Activated T-helper 17 cell treated with anti-CD3 and anti-CD28 coated beads, Interleukin-2, amount 50 U/mL, for 72 hours (primary cell): ENCODE data around the gene TRPV3. TPM values are rescaled to one million over a fixed set of nuclear protein-coding genes. Genes with fewer than 3 reads are reported as not detected.
"Not testable (repeated sequence)": the region's sequence is repeated elsewhere in the genome, so short reads cannot be mapped to it uniquely, and the experiment has no call there.

ENCODE experiments used
- ATAC-seq: fragments of 150-1000 bp; cut with Tn5 transposase; replicated peaks from 2 replicates; pipeline ENCODE4 v1.10.0; 2021; ENCODE audit warnings: mild to moderate bottlenecking, moderate library complexity
- H3K27ac Mint-ChIP-seq: one replicate; pipeline ENCODE4 v1.8.0; 2022; ENCODE audit warnings: mixed read lengths
- H3K27me3 Mint-ChIP-seq: one replicate; pipeline ENCODE4 v1.8.0; 2022; ENCODE audit warnings: mixed read lengths
- H3K36me3 Mint-ChIP-seq: one replicate; pipeline ENCODE4 v1.8.0; 2022; ENCODE audit warnings: low read depth, mild to moderate bottlenecking, mixed read lengths
- H3K4me1 Mint-ChIP-seq: one replicate; pipeline ENCODE4 v1.8.0; 2022; ENCODE audit warnings: mixed read lengths
- H3K4me3 Mint-ChIP-seq: one replicate; pipeline ENCODE4 v1.8.0; 2022; ENCODE audit warnings: mild to moderate bottlenecking, mixed read lengths
- H3K9me3 Mint-ChIP-seq: one replicate; pipeline ENCODE4 v1.8.0; 2022; ENCODE audit warnings: mixed read lengths
- total RNA-seq, 2 donors: library from RNA; stranded (reverse); gene quantifications; one replicate each; pipeline ENCODE4 v1.2.3, GENCODE V29; 2022

The TRPV3 gene
- total RNA-seq, 2 donors from 2014 or later = 0.86 to 3.5 TPM

DNA sequence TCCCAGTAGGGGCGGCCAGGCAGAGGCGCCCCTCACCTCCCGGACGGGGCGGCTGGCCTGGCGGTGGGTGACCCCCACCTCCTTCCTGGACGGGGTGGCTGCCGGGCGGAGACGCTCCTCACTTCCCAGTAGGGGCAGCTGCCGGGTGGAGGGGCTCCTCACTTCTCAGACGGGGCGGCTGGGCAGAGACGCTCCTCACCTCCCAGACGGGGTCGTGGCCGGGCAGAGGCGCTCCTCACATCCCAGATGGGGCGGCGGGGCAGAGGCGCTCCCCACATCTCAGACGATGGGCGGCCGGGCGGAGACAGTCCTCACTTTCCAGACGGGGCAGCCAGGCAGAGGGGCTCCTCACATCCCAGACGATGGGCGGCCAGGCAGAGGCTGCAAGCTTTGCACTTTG, 6.6 kb upstream of the TRPV3 start:
- H3K4me1 Mint-ChIP-seq, H3K9me3 Mint-ChIP-seq, H3K27me3 Mint-ChIP-seq, H3K4me3 Mint-ChIP-seq, H3K36me3 Mint-ChIP-seq, H3K27ac Mint-ChIP-seq, ATAC-seq: not testable (repeated sequence)

- H3K27ac Mint-ChIP-seq = peak overlapping the region; percentile 90
- peak overlapping the region; percentile 78 for H3K4me3 Mint-ChIP-seq
- ATAC-seq = no peak
- no peaks in the 10 kb centered on the region for H3K9me3 Mint-ChIP-seq
- no peaks in the 10 kb centered on the region for H3K36me3 Mint-ChIP-seq
- peaks cover 6% of the 10 kb centered on the region for H3K27me3 Mint-ChIP-seq
- H3K4me1 Mint-ChIP-seq = peaks cover 13% of the 10 kb centered on the region
These were observed 1.6 kb upstream of the TRPV3 start for GRCh38 chr17:3559270-3559645.

- peak overlapping the region; percentile 78 for H3K4me3 Mint-ChIP-seq
- peak; percentile 90 for ATAC-seq
- no peaks in the 10 kb centered on the region for H3K9me3 Mint-ChIP-seq
- peak overlapping the region; percentile 90 for H3K27ac Mint-ChIP-seq
- H3K36me3 Mint-ChIP-seq = no peaks in the 10 kb centered on the region
- H3K4me1 Mint-ChIP-seq = peaks cover 13% of the 10 kb centered on the region
- H3K27me3 Mint-ChIP-seq = peaks cover 6% of the 10 kb centered on the region
These were observed 1.1 kb upstream of the TRPV3 start for GRCh38 chr17:3558603-3559269.

GRCh38 chr17:3556916-3557767, 470 bp downstream of the TRPV3 start:
- Mint-ChIP-seq H3K4me3 (peak overlapping the region; percentile 78), H3K27me3 (peaks cover 14% of the 10 kb centered on the region), H3K36me3 (no peaks in the 10 kb centered on the region), H3K27ac (peak overlapping the region; percentile 90), H3K4me1 (peaks cover 13% of the 10 kb centered on the region), H3K9me3 (no peaks in the 10 kb centered on the region)
- ATAC-seq = no peak

DNA sequence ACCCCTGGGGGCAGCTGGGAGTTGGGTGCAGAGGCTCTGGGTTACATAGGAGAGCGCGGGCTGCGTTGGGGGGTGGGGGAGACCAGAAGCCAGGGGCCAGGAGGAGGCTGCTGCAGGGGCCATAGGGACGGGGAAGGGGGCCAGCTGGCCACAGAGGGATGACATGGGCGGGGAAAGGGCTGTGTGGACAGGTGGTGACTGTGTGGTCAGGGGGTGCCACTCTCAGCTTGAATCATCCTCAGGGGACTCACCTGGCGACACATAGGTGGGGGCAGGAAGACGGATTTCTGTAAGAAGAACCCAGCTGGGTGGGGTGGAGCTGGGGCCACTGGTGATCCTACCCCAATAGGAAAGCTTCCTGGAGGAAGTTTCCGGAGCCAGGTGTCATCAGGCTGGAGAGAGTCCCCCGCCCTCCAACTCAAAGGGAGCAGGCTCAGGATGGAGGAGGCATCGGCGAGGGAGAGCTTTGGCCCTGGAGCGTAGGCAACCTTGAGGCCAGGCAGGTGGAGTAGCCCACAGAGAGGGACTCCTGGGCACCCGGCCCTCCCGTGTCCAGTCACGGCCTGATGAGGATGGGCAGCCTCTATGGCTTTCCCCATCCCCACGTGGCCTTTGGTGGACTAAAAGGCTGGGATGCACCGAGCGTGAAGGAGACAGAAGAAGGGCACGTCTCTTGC, 1.2 kb downstream of the TRPV3 start:
- H3K27ac Mint-ChIP-seq = no peak overlapping the region
- H3K27me3 Mint-ChIP-seq = peaks cover 14% of the 10 kb centered on the region
- no peaks in the 10 kb centered on the region for H3K9me3 Mint-ChIP-seq
- H3K36me3 Mint-ChIP-seq = no peaks in the 10 kb centered on the region
- H3K4me3 Mint-ChIP-seq = no peak overlapping the region
- peaks cover 13% of the 10 kb centered on the region for H3K4me1 Mint-ChIP-seq
- no peak for ATAC-seq

DNA sequence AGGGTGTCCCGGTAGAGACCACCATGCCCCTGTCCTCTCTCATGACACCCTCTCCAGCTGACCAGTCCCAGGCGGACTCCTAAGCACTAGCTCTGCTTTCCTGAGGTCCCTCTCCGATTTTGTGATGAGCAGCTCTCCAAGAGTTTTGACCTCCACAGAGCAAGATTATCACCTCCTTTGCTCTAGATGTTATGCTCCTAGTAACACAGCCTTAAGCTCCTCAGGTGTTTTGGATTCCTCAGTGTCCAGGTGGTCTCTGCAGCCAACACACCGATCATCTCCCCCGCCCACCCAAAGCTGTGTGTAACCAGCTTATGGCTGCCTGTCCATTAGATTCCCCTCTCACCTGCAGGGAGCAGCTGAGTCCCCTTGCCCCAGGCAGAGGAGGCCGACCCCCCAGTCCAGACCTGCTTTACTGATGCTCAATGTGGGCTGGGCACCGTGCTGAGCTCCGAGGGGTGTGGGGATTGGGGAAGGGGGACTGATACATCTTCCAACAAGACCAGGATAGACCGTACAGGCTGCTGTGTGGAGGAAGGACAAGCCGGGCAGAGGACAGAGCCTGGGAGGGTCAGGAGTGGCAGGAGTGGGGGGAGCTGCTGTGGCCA, 2.3 kb downstream of the TRPV3 start:
- Mint-ChIP-seq H3K27ac (no peak overlapping the region), H3K36me3 (no peaks in the 10 kb centered on the region), H3K27me3 (peaks cover 14% of the 10 kb centered on the region), H3K4me3 (no peak overlapping the region), H3K4me1 (peaks cover 13% of the 10 kb centered on the region), H3K9me3 (no peaks in the 10 kb centered on the region)
- no peak for ATAC-seq

DNA sequence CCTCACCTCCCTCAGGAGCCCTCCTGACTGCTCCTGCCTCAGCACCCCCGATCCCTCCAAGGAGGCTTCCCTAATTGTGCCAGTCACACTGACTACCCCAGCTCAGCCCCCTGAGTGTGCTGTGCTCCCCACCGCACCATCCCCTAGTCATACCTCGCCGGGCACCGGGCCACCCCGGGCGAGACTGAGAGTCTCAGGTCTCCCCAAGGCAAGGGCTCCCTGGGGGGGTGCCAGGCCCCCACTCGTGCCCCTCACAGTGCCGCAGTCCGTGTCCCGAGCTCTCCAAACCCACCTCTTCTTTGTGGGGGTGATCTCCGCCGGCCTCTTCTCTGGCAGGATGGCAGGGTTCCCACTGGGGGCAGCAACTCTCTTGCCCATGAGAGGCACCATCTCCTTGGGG, 3.2 kb downstream of the TRPV3 start:
- H3K36me3 Mint-ChIP-seq = no peaks in the 10 kb centered on the region
- ATAC-seq = no peak
- H3K27me3 Mint-ChIP-seq = peaks cover 14% of the 10 kb centered on the region
- H3K4me3 Mint-ChIP-seq = no peak overlapping the region
- H3K27ac Mint-ChIP-seq = no peak overlapping the region
- H3K9me3 Mint-ChIP-seq = no peaks in the 10 kb centered on the region
- peaks cover 13% of the 10 kb centered on the region for H3K4me1 Mint-ChIP-seq

DNA sequence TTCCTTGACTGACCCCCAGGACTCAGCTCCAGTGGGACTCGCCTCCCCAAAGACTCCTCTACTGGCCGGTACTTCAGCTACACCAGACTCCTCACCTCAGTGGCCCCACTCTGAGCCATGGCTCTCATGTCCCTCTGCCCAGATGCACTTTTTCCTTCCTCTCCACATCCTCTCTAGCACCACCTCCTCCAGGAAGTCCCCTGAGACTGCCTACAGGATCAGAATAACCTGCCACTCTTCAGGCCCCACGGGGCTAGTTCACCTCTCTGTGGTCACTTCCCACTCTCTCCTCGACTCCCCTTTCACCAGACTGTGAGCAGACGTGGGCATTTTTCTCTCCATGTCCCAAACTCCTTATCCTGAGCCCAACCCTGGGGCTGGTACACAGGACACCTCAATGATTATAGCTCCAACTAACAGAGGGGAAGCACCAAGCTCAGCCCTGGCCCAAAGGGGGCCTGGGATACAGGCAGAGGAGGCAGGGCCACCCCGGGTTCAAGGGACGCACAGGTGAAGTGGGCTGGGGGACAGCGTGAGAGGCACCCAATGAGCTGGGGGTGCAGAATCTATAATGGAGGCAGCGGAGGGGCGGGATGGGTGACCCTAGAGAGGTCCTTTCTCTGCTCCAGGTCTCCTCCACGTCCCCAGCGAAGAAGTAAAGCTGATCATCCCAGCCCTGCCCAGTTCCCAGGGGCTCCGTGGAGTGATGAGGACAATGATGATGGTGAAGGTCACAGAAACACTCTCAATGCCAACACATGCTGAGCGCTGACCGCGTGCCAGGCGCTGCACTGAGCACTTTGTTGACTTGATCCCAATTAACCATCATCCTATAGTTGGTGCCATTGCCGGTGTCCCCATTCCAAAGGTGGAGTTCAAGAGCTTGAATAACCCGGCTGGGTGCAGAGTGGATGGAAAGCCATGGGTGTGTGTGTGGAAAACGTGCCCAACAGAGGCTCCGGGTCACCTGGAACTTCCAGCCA, 3.9 kb downstream of the TRPV3 start:
- no peaks in the 10 kb centered on the region for H3K36me3 Mint-ChIP-seq
- H3K27ac Mint-ChIP-seq = peak overlapping the region; percentile 58
- H3K27me3 Mint-ChIP-seq = peaks cover 14% of the 10 kb centered on the region
- no peaks in the 10 kb centered on the region for H3K9me3 Mint-ChIP-seq
- peaks cover 8% of the 10 kb centered on the region for H3K4me1 Mint-ChIP-seq
- ATAC-seq = no peak
- H3K4me3 Mint-ChIP-seq = no peak overlapping the region

DNA sequence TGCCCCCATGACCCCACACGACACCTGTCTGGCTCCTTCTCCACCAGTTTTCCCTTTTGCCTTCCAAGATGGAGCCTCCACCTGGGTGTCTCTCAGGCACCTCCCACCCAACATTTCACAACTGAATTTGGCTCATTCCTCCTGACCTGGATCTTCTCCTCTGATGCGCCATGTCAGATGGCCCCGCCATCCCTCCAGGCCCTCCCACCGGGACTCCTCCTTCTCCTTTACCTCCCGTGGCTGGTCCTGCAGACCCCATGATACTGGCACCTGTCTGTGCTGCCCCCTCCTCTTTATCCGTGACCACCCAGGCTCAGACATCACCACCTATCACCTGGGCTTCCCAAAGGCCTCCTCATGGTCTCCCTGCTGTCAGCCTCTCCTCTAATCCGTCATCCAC, 4.7 kb downstream of the TRPV3 start:
- peak overlapping the region; percentile 58 for H3K27ac Mint-ChIP-seq
- H3K27me3 Mint-ChIP-seq = peaks cover 14% of the 10 kb centered on the region
- no peak overlapping the region for H3K4me3 Mint-ChIP-seq
- H3K4me1 Mint-ChIP-seq = peaks cover 3% of the 10 kb centered on the region
- no peak for ATAC-seq
- no peaks in the 10 kb centered on the region for H3K9me3 Mint-ChIP-seq
- H3K36me3 Mint-ChIP-seq = no peaks in the 10 kb centered on the region

- Mint-ChIP-seq H3K36me3 (no peaks in the 10 kb centered on the region), H3K27ac (no peak overlapping the region), H3K4me1 (no peaks in the 10 kb centered on the region), H3K4me3 (no peak overlapping the region), H3K9me3 (no peaks in the 10 kb centered on the region), H3K27me3 (peaks cover 14% of the 10 kb centered on the region)
- ATAC-seq = no peak
These were observed 6.4 kb downstream of the TRPV3 start for GRCh38 chr17:3551189-3551588.

DNA sequence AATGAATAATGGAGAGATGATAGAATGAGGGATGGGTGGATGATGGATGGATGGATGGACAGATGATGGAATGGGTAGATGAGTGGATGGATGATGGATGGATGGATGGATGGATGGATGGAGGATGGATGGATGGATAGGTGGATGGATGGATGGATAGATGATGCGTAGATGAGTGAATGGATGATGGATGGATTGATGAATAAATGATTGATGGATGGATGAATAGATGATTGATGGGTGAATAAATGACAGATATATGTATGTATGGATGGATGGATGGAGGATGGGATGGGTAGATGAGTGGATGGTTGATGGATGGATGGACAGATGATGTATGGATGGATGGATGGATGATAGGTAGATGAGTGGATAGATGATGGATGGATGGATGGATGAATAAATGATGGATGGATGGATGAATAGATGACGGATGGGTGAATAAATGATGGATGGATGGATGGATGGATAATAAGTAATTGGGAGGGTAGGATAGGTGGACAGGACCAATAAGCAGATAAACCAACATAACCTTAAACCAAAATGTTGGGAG, 7.9 kb downstream of the TRPV3 start:
- no peak for ATAC-seq
- Mint-ChIP-seq H3K4me3 (no peak overlapping the region), H3K36me3 (no peaks in the 10 kb centered on the region), H3K9me3 (no peaks in the 10 kb centered on the region), H3K4me1 (no peaks in the 10 kb centered on the region), H3K27me3 (peaks cover 8% of the 10 kb centered on the region), H3K27ac (no peak overlapping the region)

DNA sequence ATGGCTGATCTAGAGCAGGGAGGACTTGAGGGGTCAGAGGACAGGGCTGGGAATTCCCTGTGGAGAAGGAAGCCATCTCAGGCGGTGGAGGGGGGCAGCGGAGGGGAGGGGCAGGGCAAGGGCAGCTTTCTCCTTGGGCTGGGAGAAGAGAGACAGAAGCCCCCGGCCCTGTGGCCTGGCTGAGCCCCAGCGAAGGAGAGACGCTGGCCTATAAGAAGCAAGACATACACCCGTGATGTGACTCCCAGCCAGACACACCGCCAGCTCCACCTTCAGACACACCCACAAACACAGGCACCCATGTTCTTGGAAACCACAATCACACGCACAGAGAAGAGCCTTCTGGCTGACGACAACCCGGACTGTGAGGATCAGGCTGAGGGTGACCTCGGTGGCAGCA, 10.0 kb downstream of the TRPV3 start:
- Mint-ChIP-seq H3K4me3 (no peak overlapping the region), H3K27ac (no peak overlapping the region), H3K27me3 (peaks cover 8% of the 10 kb centered on the region), H3K36me3 (no peaks in the 10 kb centered on the region), H3K9me3 (no peaks in the 10 kb centered on the region), H3K4me1 (no peaks in the 10 kb centered on the region)
- no peak for ATAC-seq

DNA sequence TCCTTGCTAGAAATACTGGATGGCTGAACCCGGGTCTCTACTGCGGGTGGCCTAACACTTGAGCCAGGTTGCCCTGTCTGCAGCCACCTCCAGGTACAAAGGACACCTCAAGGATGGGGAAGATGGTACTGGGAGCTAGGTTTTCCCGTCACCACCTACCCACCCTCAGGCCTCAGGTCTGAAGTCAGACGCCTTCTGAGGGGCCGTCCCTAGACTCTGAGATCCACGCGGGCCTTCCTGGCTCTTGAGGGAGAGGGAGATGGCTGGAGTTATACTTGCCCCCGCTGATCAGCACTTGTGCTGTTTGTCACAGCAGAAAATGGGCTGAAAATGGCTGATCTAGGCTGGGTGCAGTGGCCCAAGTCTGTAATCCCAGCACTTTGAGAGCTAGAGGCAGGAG, 10.6 kb downstream of the TRPV3 start:
- H3K4me1 Mint-ChIP-seq = no peaks in the 10 kb centered on the region

More for the DNA sequence above, 10.6 kb downstream of the TRPV3 start:
- Mint-ChIP-seq H3K36me3 (no peaks in the 10 kb centered on the region), H3K4me3 (no peak overlapping the region), H3K9me3 (no peaks in the 10 kb centered on the region), H3K27me3 (peaks cover 8% of the 10 kb centered on the region), H3K27ac (no peak overlapping the region)
- no peak for ATAC-seq
